Measurements from ENCODE around the gene RIMS4.

Gene RIMS4

DNA sequence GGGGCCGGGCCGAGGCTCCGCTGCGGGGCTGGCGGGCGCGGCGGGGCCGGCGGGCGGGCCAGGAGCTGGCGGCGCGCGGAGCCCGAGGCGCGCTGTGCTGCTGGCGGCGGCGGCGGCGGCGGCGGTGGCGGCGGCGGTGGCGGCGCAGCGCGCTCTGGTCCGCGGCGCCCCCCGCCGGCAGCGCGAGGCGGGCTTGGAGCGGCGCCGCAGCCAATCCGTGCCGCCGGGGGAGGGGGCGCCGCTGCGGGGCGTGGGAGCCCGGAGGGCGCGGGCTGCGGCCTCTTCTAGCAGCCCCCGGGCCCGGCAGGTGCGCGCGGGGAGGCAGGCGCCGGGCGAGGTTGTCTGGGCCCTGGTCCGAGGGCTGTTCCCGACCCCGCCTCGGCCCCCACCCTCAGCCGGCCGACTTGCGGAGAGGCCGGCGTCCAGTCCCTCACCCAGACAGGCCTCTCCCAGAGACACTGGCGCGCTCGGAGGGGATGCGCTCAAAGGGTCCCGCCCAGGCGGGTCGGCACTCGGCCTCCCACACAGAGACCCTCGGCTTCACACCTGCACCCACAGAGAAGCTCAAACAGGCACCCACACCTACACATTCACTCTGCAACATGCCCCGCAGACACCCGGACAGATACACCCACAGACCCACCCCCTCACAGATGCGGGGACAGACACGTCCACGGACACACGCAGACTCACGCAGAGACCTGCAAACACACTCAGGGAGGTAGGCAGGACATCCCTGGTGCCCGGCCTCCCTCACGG lies at the start of gene RIMS4:
Gene RIMS4 (minus strand): TSS at position 156 of the 759 bp plus-strand sequence. CDS start 275 bp downstream, outside the sequence.
- DNase-seq = peak; percentile 52 to 79

DNA sequence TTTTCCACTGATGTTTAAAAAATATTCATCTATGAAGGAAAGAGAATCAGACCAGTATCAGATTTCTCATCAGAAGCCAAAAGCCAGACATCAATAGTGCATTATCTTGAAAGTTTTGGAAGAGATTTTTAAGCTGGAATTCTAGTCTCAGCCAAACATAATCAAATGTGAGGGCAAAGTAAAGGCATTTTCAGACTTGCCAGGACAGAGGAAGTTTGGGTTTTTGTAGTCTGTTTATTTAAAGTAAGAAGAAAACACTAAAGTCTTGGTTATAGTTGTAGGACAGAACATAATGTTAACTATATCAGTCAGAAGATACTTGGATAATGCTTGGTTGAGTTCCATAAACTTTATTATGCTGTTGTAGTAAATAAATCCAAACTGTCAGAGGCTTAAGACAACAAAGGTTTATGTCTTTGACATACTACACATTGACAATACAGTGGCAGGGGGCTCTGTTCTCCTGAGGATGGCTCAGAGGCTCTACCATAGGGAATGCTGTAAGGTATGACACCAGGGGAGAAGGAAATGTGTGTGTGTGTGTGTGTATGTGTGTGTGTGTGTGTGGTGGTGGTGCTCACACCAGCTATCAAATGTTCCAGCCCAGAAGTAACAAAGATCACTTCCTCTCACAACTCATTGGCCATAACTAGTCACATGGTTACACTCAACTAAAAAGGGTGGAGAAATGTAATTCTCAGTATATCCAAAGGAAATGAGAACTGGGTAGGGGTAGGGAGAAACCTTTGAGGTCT lies 48.4 kb upstream of the RIMS4 start:
- DNase-seq = no peak

DNA sequence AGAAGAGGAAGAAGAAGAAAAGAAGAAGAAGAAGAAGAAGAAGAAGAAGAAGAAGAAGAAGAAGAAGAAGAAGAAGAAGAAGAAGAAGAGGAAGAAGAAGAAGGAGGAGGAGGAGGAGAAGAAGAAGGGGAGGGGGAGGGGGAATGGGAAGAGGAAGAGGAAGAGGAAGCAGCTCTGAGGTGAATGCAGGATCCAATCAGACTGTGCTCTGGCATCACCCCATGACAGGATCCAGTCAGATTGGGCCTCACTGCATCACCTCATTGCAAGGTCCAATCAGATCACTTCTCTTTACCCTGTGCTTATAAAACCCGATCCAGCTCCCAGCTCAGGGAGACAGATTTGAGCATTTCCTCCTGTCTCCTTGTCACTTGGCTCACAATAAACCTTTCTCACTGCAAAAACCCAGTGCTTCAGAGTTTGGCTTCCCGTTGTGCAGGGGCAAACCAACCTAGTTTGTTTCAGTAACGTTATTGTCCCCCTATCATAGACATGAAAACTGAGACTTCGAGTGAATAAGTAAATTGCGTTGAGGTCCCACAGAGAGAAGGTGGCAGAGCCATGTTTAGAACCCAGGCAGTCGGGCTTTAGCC lies 46.6 kb upstream of the RIMS4 start:
- DNase-seq = no peak

DNA sequence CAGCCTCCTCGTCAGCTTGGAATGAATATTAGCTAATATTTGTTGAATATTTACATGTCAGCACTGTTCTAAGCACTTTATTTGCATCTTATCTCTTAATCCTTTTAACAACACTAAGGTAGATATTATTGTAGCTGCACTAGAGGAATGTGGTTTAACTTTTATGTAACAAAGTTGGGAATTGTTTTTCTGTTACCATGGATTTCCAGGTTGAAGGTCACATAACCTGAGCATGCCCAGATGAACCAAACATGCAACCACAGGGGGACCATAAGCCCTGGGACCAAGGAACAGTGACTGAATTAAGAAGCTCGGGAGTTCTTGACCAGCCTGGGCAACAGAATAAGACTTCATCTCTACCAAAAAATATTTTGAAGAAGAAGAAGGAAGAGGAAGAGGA lies 46.1 kb upstream of the RIMS4 start:
- DNase-seq = no peak

DNA sequence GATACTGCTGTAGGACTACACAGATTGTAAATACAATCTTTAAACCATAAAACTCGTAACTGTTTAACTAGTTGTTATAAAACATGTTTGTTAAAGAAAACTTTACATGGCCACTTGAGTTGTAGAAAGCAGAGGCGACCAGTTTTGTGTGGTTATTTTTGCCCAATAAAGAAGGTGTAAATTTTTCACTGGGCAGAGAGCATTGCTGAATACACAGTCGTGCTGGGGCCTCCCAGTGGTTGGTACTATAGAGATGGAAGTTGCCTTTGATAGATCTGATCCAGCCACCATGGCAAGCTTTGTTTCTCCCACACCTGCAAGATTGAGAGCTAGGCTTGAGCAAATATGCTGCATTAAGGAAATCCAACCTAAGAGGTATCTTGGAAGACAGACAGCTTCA lies 41.2 kb upstream of the RIMS4 start:
- DNase-seq = no peak

DNA sequence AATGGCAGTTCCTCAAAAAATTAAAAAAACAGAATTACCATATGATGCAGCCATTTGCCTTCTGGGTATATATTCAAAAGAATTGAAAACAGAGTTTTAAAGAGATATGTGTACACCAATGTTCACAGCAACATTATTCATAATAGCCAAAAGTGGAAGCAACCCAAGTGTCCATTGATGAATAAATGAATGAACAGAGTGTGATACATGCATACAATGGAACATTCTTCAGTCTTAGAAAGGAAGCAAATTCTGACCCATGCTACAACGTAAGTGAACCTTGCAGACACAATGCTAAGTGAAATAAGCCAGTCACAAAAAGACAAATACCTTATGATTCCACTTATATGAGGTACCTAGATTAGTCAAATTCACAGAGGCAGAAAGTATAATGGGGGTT lies 40.5 kb upstream of the RIMS4 start:
- DNase-seq = no peak

DNA sequence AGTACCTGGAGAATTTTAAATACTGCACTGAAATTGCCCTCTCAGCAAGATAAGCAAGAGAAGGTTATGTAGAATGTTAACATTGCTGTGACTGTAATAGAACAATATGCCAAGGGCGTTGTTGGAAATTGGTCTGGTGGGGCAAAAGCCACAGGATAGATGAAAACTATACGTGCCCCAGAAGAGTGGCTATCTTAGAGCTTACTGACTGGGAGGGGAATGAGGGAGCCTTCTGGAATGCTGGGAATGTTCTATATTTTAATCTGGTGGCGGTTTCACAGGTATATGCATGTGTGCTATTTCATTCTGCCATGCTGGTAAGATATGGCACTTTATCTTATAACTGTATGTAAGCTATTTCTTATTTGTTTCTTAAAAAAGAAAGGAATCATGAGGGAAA lies 39.9 kb upstream of the RIMS4 start:
- no peak for DNase-seq

DNA sequence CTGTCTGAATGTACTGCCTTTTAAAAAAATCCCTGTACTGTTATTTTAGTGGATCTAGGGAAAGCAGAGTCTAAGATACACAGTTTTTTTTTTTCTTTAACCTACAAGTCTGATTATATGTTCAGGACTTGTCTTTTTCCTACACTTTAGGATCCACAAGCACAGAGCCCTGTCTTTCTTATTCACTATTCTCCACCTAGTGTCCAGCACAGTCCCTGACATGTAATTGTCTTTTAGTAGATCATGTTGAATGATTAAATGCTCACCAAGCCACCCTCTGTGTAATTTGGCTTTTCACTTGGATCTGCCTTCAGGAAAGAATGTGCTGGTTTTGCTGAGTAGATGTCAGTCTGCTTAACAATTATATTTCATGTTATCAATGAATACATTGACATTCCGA lies 39.4 kb upstream of the RIMS4 start:
- DNase-seq = no peak

DNA sequence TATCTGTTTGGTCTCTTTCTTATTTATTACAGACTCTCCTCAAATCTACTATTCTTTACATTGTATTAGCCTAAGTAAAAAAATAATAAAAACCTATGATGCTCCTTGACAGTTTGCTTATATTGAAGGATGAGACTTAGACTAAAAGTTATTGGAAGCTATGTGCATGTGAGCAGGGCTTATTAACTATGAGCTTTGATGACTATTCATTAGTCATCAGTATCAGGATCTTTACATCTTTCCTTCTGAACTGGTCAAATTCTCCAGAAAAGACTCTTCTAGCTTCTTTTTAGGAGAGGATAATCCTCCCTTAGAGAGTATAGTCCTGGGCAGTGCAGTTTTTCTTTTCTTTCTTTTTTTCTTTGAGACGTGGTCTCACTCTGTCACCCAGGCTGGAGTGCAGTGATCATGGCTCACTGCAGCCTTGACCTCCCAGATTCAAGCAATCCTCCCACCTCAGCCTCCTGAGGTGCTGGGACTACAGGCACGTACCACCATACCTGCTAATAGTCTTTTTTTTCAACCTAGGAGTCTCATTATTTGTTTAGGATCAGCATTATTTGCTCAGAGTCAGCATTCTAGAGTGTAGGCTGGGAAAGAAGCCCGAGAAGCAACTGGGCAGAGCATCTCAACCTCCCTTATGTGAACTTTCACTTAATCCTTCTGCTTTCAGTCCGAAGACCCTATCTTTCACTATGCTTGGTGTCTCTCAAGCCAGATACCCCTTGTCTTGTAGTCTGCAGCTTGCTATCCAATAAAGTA lies 38.1 kb upstream of the RIMS4 start:
- no peak for DNase-seq

DNA sequence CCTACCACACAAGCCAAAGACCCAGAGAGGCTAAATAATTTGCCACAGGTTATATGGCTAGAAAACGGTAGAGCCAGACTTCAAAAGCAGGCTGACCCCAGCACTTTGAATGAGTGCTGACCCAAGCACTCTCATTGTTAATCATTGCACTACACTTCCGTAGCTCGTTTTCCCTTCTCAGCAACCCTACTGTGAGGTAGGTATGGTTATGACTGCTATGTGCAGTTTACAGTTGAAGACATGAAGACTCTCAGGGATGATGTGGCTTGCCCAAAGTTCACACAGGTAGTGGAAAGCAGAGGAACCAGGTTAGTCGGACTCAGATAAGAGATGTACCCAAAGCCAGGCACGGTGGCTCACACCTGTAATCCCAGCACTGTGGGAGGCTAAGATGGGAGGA lies 33.5 kb upstream of the RIMS4 start:
- no peak for DNase-seq

DNA sequence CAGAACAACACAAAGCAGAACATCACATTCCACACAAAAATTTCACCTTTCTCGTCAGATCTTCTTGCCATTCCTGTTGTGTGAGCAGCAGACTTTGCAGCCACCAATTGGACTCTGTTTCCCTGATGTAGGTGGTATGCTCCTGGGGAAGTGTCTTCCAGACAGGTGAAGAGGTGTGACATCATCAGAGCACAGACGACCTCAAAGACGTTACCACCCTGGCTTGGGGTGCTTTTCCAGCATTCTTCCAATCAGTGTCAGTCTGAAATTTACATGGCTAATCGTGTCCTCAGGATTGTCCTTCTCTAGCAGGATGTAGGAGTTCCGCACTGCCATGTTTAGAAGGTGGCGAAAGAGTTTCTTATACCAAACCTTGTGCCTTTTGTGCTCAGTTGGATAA lies 31.6 kb upstream of the RIMS4 start:
- DNase-seq = no peak

DNA sequence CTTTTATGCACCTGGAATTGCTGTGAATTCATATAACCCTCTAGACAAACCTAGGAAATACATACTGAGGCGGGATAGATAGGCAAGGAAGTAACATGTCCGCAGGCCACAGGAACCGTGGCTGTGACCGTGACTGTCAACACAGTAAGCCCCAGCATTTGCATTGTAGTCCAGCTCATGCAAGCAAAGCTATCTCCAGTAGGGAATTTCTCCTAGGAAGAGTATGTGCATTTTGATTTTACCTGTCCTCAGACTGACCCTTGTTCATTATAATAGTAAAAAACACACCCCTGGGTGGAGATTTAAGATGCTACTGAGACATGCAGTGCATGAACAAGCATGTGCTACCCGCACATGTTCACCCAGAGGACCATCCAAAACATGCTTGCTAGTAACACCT lies 30.5 kb upstream of the RIMS4 start:
- DNase-seq = no peak

DNA sequence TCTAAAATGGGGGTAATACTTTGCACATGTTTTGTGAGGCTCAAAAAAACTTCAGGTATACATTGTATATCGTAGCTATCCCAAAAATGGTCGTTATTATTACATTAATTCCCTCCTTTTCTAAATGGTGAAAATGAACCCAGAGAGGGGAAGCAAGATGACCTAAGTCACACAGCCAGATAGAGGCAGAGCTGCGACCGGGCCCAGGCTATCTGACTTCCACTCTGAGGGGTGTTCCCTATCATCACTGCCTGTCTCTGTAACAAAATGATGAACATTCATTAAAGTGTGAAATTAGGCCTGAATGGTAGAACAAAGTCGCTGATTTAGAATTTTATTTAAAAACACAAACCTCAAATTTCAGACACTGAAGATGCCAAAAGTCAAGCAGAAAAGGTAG lies 29.1 kb upstream of the RIMS4 start:
- DNase-seq = no peak

DNA sequence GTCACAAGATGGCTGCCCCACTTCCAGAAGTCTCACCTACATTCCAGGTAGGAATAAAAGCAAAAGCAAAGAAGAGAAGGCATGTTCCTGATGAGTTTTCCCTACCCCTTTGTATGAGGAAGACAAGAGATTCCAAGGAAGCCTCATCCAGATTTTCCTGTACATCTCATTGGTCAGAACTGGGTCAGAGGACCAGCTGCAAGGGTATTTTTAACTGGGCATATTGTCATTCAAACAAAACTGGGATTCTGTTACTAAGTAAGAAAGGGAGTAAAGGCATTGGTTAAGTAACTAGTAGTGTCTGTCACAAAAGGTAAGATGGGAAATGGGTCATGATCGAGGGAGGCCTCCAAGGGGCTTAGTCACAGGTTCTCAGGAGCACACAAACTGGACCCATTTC lies 28.2 kb upstream of the RIMS4 start:
- no peak for DNase-seq

DNA sequence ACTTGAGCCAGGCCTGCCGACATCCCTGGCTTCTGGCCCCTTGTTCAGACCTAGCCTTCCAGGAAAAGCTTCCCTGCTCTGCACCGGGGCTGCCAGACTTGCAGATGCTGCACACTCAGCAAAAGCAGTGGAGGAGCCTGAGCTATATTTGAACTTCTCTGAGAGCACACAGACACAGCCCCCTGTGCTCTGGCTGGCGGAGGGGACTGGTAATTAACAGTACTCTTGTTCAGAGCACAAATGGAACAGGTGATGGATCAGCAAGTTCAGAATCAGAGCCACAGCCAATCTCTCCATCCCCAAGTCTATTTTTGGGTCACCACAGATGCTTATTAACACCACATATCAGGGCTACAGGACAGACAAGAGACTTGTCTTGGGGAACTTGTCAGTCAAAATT lies 27.6 kb upstream of the RIMS4 start:
- no peak for DNase-seq

DNA sequence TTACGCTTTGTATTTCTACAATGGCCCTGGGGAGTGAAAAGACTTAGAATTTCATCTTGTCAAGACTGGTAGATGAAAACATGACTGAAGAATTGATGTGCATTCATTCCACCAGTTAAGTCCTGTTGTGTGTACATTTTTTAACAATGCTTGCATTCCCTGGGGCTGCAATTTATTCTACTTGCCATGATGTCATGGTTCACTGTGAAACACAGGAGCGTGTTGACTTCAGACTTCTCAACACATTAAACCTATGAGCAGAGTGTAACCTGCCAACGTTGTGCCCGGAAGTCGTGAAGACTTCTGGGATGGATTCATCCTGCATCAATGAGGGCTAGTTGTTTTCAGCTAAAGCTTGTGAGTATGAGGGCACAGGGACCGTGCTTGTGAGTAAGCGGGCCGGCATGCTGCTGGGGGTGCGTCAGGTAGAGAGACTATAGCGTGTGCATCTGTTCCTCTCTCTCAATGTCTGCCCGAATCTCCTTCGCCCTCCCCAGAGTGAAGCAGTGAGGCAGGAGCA lies 26.3 kb upstream of the RIMS4 start:
- DNase-seq = no peak

DNA sequence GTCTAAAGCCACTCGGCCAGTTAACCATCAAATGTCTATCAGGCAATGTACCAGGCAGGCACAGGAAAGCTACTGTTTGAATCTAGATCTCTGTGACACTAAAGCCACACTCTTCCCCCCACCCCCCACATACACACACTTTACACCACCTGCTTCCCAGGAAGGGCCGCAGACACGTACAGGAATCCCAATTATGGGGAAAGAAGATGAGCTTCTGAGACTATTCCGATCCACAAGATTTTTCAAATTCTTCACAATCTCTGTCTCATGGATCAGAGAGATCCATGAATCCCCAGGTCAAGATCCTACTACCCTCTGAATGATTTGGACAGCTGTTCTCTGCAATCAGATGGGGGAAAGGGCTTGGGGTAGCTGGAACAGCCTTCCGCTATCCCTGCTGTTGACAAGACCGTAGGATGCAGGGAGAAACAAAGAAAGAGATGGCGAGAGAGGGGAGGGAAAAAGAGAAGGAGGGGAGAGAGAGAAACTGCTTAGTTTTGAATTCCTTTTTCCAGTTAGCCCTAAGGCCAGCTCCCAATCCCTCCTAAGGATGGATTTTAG lies 25.4 kb upstream of the RIMS4 start:
- DNase-seq = no peak

DNA sequence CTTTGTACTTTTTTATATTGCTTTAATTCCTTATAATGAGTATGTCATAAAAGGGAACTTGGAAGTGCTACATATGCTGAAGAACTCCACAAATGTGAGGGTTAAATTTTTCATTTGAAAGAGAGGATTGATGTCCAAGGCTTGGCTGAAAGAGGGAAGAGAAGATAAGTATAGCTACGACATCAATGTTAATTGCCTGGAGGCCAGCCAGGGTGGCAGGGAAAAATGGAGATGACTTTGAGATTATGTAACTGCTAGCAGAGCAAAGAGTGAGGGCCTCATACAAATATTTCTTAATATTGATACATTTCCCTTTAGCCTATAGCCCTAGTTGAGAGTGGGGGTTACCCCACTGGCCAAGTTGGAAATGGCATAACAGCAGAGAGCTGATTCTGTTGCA lies 24.8 kb upstream of the RIMS4 start:
- DNase-seq = no peak

DNA sequence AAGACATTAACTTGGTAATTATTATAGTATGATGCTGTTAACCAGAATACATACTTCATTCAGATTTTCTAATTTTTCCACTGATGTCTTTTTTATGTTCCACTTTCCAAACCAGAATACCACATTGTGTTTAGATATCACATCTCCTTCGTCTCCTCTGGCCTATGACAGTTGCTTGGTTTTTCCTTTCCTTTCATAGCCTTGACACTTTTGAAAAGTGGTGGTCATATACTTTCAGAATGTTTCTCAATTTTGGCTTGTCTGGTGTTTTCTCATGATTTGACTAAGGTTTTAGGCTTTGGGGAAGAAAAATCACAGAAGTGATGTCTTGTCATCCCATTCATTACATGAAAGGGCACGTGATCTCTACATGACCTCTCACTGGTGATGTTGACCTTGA lies 24.3 kb upstream of the RIMS4 start:
- DNase-seq = no peak

DNA sequence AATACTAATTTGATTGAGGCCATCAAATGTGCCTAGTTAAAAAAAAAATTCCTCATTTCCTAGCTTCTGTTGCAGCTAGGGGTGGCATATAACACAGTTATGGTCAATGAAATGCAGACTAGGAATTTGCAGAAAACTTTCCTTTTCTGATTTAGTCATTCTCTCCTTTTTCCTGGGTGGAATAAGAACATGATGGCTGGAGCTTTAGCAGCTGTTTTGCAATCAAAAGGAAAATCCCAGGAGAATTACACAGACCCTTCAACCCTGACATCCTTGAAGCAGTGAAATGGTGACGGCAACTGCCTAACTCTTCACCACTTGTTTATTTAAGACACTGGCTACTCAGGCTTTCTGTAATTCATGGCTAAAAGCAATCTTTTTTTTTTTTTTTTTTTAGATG lies 23.1 kb upstream of the RIMS4 start:
- DNase-seq = no peak

DNA sequence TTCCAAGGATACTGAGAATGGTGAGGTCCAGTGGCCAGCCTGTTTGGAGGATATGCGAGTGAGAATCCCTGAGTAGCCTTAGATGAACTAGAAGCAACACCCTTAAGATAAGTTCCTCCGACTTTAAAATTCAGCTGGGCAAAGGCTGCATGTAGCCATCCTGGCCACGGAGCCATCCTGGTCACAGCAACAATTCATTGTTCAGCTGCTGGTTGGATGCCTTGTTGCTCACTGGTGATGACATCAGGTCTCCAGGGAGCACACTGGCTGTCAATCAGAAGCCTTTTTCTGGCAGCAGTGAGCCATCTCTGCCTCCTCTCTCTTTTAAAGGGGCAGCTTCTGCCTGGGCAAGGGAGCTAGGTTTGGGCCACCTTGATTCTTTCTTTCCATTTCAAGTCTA lies 22.4 kb upstream of the RIMS4 start:
- peak; percentile 57 to 68 for DNase-seq

DNA sequence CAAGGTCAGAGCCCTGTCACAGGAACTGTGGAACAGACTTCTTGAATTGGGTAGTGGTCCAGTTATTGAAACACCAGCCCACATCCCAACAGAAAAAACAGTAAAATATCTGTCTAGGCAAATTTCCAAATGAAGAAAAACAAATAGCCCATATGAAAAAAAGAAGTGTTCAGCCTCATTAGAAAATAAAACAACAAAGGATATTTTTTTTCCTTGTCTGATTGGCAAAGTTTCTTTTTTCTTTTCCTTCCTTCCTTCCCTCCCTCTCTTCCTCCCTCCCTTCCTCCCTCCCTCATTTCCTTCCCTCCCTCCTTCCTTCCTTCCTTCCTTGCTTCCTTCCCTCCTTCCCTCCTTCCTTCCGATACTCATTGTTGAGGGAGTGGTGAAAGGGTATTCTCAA lies 20.6 kb upstream of the RIMS4 start:
- DNase-seq = no peak

DNA sequence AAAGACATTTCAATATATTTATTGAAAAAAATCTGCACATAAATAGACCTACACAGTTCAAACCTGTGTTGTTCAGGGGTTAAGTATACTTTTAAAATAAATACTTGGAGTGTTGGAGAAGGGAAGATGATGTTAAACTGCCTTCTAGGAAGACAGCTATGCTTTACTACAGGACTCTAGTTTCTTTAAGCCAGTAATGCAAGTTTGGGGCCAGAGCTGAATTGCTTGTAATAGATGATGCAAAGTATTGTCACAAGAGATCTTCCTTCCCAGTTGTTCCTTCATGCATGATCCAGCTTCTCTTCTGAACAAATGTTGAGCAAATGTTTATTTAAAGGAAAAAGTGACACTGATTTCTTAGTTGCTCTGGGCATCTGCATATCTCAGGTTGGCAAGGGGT lies 20.2 kb upstream of the RIMS4 start:
- DNase-seq = no peak

Data from NCI-H1930 (cell line).